PC-9 (cell line): Measurements from ENCODE around the gene UBE2K.
"Not testable (repeated sequence)": the region's sequence is repeated elsewhere in the genome, so short reads cannot be mapped to it uniquely, and the experiment has no call there.

Experiments
- CTCF ChIP-seq: fragments of 200-600 bp; sonication (generic); conservative IDR thresholded peaks from 2 replicates; pipeline ENCODE4 v1.6.1; 2017; ENCODE audit warnings: mixed run types, antibody characterized with exemption, mild to moderate bottlenecking, moderate library complexity
- EZH2 ChIP-seq: fragments of 200-600 bp; sonication (generic); IDR thresholded peaks from 2 replicates; pipeline ENCODE4 v1.8.0; 2017; ENCODE audit warnings: antibody characterized with exemption, low read depth

DNA sequence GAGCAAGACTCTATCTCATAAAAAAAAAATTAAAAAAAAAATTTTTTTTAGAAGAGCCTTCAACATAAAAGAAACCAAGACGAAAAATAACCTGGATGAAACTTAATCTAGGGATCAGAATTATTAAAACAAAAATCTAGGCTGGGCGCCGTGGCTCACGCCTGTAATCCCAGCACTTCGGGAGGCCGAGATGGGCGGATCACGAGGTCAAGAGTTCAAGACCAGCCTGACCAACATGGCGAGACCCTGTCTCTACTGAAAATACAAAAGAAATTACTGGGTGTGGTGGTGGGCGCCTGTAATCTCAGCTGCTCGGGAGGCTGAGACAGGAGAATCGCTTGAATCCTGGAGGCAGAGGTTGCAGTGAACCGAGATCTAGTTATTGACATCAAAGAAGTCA, 95.0 kb downstream of the UBE2K start:
- not testable (repeated sequence) for TF ChIP-seq CTCF, EZH2
